ENCODE results near the gene DFFB.

The DFFB gene

GRCh38 chr1:3876716-3877115 is 19.4 kb downstream of the DFFB start:
- no peak for DNase-seq

- no peak for DNase-seq
Measured at GRCh38 chr1:3879099-3879498, 21.8 kb downstream of the DFFB start.

GRCh38 chr1:3879787-3880428 is 22.6 kb downstream of the DFFB start:
- DNase-seq = no peak

GRCh38 chr1:3880429-3881192 is 23.3 kb downstream of the DFFB start:
- DNase-seq = no peak

- no peak for DNase-seq
Measured at GRCh38 chr1:3881193-3881480, 23.9 kb downstream of the DFFB start.

GRCh38 chr1:3883194-3883925 is 26.1 kb downstream of the DFFB start:
- DNase-seq = no peak

- no peak for DNase-seq
Measured at GRCh38 chr1:3884966-3885365, 27.7 kb downstream of the DFFB start.

- no peak for DNase-seq
Measured at GRCh38 chr1:3885611-3886010, 28.3 kb downstream of the DFFB start.

- no peak for DNase-seq
Measured at GRCh38 chr1:3886106-3886670, 28.9 kb downstream of the DFFB start.

GRCh38 chr1:3886691-3887090 is 29.4 kb downstream of the DFFB start:
- no peak for DNase-seq

GRCh38 chr1:3888301-3888700 is 31.0 kb downstream of the DFFB start:
- no peak for DNase-seq

- no peak for DNase-seq
Measured at GRCh38 chr1:3889936-3890335, 32.7 kb downstream of the DFFB start.

GRCh38 chr1:3890389-3891328 is 33.4 kb downstream of the DFFB start:
- DNase-seq = no peak

GRCh38 chr1:3891329-3891865 is 34.1 kb downstream of the DFFB start:
- no peak for DNase-seq

GRCh38 chr1:3892748-3893147 is 35.5 kb downstream of the DFFB start:
- no peak for DNase-seq

- DNase-seq = no peak
Measured at GRCh38 chr1:3893190-3893589, 35.9 kb downstream of the DFFB start.

GRCh38 chr1:3894626-3895278 is 37.5 kb downstream of the DFFB start:
- DNase-seq = no peak

- DNase-seq = no peak
Measured at GRCh38 chr1:3895279-3895950, 38.1 kb downstream of the DFFB start.

- no peak for DNase-seq
Measured at GRCh38 chr1:3895951-3896325, 38.7 kb downstream of the DFFB start.

- no peak for DNase-seq
Measured at GRCh38 chr1:3896396-3897000, 39.2 kb downstream of the DFFB start.

GRCh38 chr1:3898475-3898735 is 41.1 kb downstream of the DFFB start:
- DNase-seq = no peak
